HG03342 (cell line): ENCODE measurements around the gene OR2J3.
"Not testable (repeated sequence)": the region's sequence is repeated elsewhere in the genome, so short reads cannot be mapped to it uniquely, and the experiment has no call there.

Experiments
- ATAC-seq: cut with Tn5 transposase; IDR thresholded peaks from one replicate; pipeline ENCODE4 v1.9.1; 2021; ENCODE audit warnings: mild to moderate bottlenecking, moderate library complexity; ENCODE audit not compliant: unreplicated experiment

The OR2J3 gene

DNA sequence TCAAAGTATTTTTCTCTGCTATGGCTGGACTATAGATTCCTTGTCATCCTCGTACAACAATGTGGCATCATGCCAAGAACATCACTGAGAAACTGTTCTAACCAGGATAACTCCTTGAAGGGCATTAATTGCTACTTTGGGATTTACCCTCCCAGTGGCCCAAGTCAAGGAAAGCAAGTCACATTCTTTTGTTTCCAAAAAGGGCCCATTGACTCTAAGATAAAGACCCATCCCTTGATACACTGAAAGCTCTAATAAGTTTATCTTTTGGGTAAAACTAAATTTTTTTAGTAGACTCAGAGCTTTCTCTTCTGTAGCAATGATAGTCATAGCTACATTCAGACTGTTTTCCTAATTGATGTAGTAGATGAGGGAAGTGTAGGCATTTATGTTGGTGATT is at the start of gene OR2J3:
OR2J3 (plus strand) TSS at position 301 of the 400 bp plus-strand sequence. CDS start 3,833 bp downstream, outside the sequence.
- no peak for ATAC-seq

DNA sequence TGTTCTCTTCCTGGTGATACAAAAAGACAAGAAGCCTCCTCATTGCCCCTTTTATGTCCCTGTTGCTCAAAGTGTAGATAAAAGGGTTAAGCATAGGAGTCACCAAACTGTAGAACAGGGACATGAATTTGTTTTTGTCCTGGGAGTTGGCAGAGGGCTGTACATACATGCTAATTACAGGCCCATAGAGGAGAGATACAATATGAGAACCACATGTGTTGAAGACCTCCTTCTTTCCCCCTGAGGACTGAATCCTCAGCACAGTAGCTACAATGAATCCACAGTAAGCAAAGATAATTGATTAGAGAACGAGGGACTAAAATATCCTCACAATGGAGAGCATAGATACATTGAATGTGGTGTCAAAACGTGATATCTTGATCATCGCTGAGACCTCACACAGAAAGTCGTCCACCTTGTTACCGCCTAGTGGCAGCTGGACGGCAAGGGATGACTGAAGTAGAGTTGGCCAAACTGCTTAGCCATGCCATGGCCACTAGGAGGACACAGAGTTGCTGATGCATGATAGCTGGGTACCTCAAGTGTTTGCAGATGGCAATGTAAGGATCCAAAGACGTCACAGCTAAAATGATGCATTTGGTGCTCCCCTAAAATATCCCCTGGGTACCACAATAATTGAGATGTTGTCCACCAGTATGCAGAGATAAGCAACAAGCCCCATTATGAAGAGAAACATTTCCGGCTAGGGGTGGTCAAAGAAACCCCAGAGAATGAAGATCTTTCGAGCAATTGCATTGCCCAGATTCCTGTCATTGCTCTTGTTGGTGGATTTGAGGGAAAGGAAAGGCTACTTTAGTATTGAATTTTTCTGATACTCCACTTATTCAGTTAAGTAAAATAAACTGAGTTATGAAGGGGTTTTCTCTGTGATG is 35.8 kb upstream of the OR2J3 start:
- no peak for ATAC-seq

DNA sequence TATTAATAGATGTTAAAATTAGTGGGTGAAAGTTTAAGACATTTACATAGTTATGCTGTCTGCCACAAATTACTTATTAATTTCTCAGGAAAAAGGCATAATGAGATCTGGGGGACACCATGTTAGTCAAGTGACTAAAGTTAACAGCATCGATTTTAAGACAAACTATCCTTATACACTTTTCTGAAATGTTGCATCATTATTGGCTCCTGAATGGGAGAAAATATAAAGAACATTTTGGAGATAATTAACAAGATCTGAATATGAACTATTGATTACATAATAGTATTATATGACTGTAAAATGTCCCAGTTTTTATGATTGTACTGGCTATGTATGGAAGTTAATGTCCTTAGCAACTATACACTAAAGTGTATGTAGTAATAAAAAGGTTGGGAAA is 28.7 kb upstream of the OR2J3 start:
- ATAC-seq: no peak

DNA sequence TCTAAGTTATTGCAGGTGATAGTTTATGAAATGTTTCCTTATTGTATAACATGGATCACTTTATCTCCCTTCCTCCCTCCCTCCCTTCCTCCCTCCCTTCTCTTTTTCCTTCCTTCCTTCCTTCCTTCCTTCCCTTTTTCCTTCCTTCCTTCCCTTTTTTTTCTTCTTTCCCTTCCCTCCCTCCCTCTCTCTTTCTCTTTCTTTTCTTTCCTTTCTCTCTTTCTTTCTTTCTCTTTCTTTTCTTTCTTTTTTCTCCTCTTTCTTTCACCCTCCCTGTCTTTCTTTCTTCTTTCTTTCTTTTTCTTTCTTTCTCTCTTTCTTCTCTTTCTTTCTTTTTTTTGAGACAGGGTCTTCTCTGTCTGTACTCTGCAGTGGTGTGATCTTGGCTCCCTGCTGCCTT is 26.5 kb upstream of the OR2J3 start:
- no peak for ATAC-seq

DNA sequence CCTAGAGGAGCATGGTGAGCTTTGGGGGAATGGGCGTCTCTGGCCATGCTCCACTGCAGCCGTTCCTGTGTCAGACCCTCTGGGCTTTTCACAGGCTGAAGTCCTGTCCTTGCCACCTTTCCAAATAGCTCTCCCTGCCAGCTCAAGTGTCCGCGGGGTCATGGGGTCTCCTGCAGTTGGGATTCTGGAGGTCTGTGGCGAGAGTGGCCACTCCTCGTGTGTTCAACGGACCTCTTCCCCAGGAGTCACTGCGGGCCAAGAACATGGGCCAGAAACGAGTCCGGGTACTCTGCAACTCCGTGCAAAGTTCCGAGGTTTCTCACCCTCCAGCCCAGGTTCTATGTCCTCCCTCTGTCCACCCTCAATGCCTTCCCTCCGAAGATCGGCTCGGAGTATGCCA is 25.4 kb upstream of the OR2J3 start:
- no peak for ATAC-seq

DNA sequence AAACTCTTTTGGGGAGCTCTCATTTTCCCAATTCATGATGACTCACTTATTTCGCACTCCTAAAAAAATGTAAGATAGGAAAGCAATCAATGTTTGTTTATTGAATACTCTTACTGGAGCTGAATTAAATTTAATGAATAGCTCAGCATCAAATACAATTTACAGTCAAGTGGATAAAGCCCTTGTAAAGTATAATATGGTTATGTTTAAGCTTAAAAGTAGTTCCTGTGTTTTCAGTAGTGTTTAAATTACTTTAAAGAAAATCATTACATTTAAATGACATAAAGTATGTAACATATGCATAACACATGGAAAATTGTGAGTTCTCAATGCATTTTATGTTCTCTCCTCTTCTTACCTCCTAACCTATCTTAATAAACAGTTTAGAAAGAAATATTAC is 20.6 kb upstream of the OR2J3 start, which contains the start of gene OR2B3:
OR2B3 (minus strand) TSS at position 101 of the 400 bp plus-strand sequence; CDS start at position 36, 65 bp downstream.
- ATAC-seq: no peak

DNA sequence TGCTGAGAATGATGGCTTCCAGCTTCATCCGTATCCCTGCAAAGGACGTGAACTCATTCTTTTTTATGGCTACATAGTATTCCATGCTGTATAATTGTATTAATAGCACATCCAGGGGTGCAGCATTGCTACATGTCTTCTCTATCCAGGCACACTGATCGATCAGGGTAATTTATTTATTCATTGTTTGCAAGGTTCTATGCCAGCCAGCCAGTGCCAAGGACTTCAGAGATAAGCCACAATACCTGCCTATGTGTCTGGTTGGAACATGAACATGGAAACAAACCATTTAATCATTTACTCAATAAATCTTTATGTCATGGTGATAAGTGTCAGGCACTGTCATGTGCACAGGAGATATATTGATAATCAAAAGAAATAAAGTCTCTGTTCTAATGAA is 14.9 kb upstream of the OR2J3 start:
- ATAC-seq: no peak

DNA sequence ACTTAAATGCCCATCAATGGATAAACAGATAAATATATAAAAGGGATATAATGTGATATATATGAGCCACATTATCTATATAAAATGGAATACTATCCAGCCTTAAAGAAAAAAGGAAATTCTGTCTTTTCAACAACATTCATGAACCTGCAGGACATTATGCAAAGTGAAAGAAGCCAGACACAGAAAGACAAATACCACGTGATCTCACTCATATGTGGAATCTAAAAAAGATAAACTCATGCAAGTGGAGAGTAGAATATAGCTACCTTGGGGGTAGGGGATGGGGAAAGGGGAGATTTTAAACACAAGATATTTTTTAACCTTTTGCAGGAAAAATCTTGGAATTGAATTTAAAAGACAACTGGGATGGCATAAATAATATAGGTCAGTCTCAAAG is 10.1 kb upstream of the OR2J3 start:
- no peak for ATAC-seq

DNA sequence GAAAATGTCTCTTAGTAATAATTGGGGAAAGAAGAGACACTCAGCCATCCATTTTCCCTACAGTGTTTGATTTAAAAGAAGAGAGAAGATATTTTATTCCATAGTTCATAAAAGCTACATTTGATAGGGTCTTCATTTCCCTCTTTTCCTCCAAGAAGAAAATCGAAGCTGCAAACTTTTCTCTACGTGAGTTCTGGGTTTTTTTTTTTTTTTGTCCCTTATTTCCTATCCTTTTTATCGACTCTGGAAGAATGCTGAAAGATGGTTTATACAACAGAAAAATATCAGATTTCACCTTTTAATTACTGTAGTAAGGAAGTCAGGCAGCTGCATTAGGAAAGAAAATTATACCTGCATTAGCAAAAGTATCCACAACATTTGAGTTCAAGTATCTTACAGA is 8.7 kb upstream of the OR2J3 start, which contains the start of gene OR2J1:
OR2J1 (plus strand) TSS at position 301 of the 400 bp plus-strand sequence. CDS start 1,453 bp downstream, outside the sequence.
- no peak for ATAC-seq

DNA sequence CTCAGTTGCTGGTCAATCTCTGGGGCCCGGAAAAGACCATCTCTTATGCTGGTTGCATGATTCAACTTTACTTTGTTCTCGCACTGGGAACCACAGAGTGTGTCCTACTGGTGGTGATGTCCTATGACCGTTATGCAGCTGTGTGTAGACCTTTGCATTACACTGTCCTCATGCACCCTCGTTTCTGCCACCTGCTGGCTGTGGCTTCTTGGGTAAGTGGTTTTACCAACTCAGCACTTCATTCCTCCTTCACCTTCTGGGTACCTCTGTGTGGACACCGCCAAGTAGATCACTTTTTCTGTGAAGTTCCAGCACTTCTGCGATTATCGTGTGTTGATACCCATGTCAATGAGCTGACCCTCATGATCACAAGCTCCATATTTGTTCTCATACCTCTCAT is 4.3 kb downstream of the OR2J3 start:
- no peak for ATAC-seq

DNA sequence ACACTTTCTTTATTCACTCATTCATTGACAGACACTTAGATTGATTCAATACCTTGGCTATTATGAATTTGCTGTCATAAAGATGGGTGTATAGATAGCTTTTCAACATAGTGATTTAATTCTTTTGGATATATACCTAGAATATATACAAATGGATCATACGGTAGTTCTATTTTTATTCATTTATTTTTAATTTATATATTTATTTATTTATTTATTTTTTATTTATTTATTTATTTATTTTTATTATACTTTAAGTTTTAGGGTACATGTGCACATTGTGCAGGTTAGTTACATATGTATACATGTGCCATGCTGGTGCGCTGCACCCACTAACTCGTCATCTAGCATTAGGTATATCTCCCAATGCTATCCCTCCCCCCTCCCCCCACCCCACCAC is 7.1 kb downstream of the OR2J3 start:
- ATAC-seq: not testable (repeated sequence)

DNA sequence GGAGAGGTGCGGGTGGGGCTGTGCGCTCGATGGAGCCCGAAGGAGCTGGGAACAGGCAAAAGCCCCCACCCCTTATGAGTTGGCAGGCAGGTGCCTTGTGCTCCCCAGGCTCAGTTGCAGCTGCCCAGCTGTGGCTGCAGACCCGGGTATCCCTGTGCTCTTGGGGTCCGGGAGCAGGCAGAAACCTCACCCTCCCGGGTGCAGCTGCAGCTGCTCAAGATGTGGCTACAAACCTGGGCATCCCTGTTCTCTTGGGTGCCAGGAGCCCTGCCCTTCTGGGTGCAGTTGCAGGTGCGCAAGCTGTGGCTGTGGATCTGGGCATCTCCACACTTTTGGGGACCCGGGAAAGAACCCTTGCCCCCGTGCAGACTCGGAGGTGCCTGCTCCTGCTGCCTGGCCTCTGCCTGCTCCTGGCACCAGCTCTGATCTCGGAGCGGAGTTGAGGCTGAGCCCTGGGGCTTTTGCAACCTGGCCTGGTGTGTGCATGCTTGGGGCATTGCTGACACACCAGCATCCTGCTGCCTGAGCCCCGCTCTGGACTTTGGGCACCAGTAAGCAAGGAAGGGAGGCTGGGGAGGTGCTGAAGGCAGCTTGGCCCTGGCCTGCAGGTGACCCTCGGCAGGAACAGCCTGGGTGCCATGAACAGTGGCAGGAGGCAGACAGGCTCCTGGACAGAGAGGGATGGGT is 21.6 kb downstream of the OR2J3 start:
- no peak for ATAC-seq

DNA sequence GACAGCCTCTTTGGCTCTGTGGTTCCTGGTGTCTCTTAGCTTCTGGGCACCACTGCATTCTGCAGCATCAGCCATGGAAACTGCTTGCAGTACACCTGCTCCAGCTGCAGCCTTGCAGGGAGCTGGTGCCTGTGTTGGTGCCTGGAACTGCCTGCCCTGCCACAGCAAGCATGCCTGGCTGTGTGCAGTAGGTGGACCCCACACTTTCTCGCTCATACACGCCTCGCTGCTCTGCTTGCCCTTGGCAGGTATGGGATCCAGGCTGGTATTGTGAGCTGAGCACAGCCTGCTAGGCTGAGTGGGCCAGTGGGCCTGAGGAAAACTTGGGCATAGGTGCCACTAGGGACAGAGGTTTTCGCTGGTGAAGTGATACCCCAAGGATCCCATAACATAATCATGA is 22.8 kb downstream of the OR2J3 start:
- no peak for ATAC-seq

DNA sequence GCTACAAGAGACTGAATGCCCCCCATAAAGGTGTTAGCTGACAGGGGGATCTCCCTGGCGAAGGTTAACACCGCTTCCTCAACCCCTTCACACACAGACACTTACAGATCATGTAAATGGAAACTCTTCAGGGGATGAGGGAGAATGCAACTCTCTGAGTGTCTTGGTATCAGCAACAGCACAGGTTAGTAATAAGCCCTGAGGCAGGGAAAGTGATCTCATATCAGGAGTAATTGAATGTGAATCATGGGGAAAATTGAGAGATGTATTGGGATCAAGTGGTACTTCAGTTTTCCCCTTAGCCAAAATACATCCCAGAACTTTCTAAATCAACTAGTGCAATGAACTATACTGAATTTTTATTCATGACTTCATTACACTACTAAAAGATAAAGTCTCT is 23.8 kb downstream of the OR2J3 start:
- no peak for ATAC-seq

DNA sequence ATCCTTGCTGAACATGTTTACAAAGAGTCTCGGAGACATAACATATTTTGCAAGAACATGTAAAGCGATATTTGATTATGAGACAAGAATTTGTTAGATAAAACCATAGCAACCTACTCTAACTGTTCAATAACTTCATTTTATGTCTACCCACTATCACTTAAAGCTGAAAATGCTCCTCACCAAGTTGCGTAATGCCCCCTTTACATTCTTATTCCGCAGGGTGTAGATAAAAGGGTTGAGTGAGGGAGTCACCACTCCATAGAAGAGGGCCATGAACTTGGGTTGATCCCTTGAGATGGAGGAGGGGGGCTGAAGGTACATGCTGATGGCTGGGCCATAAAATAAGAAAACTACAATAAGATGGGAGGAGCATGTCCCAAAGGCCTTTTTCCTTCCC is 29.9 kb downstream of the OR2J3 start:
- ATAC-seq: no peak

DNA sequence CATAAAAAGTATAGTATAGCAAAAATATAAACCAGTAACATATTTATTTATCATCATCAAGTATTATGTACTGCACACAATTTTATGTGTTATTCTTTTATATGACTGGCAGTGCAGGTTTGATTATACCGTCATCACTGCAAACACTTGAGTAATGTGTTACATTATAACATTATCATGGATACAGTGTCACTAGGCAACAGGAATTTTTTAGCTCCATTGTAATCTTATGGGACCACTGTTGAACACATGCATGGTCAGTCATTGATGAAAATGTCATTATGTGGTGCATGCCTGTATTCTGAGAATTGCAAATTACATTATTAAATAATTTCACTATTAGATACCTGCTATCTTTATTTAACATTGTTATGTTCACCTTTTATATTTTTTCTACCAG is 33.7 kb downstream of the OR2J3 start:
- no peak for ATAC-seq

DNA sequence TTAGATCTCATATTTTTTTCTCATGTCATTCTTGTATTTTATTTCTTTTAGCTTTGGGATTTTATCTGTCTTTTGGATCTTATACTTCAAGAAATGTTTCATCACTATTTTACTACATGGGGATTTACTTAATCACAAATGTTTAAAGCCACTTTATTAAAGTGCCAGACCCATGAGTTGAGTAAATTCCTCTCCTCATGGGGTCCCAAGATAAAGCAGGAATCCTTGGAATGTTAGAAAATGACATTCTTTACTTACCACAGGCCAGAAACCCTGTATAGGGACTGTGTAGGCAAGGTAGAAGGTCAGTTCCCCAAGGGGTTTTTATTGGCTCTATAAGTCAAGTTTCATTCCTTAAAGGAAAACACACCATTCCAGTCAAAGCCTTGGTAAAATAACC is 34.5 kb downstream of the OR2J3 start:
- no peak for ATAC-seq

DNA sequence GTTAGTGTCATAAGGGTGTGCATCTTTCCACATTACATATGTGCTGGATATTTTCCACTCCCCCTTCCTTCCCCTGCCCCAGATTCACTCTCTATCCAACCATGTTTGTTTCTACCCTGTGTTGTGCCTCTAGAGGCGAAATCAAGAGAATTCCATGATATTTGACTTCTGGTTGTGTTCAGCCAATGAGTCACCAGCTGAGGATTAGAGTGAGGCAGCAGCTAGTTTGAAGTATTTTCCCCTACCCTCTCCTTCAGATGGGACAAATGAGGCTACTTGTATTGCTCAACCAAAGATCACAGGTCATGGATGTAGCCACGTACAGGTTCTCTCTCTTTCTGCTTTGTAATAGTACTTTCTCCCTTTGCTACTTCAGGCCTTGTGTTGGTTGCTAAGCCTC is 38.3 kb downstream of the OR2J3 start:
- ATAC-seq: no peak

DNA sequence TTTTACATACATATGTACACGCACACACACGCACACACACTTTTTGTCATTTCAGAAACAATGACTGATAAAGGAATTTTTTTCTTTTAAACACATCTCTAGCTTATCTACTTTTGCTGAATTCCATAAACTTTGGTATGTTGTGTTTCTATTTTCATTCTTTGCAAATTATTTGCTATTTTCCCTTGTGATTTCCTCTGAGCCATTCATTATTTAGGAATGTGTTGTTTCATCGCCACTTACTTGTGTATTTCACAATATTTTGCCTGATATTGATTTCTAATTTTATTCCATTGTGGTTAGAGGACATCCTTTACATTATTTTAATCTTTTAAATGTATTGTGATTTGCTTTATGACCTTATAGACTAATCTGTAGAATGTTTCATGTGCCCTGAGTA is 39.2 kb downstream of the OR2J3 start:
- ATAC-seq: no peak

DNA sequence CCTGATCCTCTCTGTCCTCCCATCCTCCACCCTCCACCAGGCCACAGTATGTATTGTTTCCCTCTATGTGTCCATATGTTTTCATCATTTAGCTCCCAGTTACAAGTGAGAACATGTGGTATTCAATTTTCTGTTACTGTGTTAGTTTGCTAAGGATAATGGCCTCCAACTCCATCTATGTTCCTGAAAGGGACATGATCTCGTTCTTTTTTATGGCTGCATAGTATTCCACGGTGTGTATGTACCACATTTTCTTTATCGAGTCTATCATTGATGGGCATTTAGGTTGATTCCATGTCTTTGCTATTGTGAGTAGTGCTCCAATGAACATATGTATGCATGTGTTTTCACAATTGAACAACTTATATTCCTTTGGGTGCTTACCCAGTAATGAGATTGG is 41.6 kb downstream of the OR2J3 start:
- ATAC-seq: not testable (repeated sequence)

DNA sequence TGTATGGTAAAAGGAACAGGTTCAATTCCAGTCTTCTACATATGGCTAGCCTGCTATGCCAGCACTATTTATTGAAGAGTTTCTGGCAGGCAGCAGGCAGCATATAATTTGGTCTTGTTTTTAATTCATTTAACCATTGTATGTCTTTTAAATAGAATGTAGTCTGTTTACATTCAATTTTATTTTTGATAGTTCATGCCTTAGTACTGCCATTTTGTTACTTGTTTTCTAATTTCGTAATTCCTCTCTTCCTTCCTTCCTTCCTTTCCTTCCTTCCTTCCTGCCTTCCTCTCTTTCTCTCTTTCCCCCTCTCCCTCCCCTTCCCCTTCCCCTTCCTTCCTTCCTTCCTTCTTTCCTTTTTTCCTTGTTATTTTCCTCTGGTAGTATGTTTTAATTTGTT is 45.2 kb downstream of the OR2J3 start:
- ATAC-seq: no peak

DNA sequence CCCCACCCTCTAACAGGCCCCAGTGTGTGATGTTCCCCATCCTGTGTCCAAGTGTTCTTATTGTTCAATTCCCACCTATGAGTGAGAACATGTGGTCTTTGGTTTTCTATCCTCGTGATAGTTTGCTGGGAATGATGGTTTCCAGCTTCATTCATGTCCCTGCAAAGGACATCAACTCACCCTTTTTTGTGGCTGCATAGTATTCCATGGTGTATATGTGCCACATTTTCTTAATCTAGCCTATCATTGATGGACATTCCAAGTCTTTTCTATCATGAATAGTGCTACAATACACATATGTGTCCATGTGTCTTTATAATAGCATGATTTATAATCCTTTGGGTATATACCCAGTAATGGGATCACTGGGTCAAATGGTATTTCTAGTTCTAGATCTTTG is 47.3 kb downstream of the OR2J3 start:
- not testable (repeated sequence) for ATAC-seq
